Natural killer cell (primary cell): ENCODE data around the gene DENND1C. TPM values are rescaled to one million over a fixed set of nuclear protein-coding genes. Genes with fewer than 3 reads are reported as not detected.

Source experiments
- ATAC-seq, 3 donors: fragments of 150-1000 bp in 2 of 3; fragments of 200-7000 bp in 1 of 3; cut with Tn5 transposase; 1 replicate in 1 of 3; 2 replicates in 2 of 3; pipeline ENCODE4 v1.10.0; 2021; ENCODE audit warnings: mild to moderate bottlenecking in 2 of 3, moderate library complexity in 2 of 3
- DNase-seq, 2 donors: peaks; one replicate each; pipeline versions ENCODE4 v3.0.0 to v3.0.0-alpha.2; 2013 to 2021; ENCODE audit warnings: mixed read lengths in 1 of 2
- H3K27ac ChIP-seq: one replicate; pipeline ENCODE4 v1.5.1; 2013; ENCODE audit warnings: mild to moderate bottlenecking, low read length
- H3K27me3 ChIP-seq: one replicate; pipeline ENCODE4 v1.6.1; 2013; ENCODE audit warnings: low read length; ENCODE audit not compliant: control insufficient read depth, insufficient read depth
- H3K36me3 ChIP-seq: one replicate; pipeline ENCODE4 v1.6.1; 2013; ENCODE audit warnings: low read length; ENCODE audit not compliant: control insufficient read depth, insufficient read depth
- H3K4me1 ChIP-seq: one replicate; pipeline ENCODE4 v1.6.1; 2013; ENCODE audit warnings: low read length; ENCODE audit not compliant: control insufficient read depth, insufficient read depth
- H3K4me3 ChIP-seq: one replicate; pipeline ENCODE4 v1.5.1; 2013; ENCODE audit warnings: low read length
- H3K9me3 ChIP-seq: one replicate; pipeline ENCODE4 v1.6.1; 2013; ENCODE audit warnings: low read length; ENCODE audit not compliant: control insufficient read depth, insufficient read depth
- H3K27ac Mint-ChIP-seq, 2 donors: one replicate each; pipeline ENCODE4 v1.8.0; 2022; ENCODE audit warnings: mild to moderate bottlenecking in 2 of 2, mixed read lengths in 2 of 2, moderate library complexity in 1 of 2
- H3K27me3 Mint-ChIP-seq, 2 donors: one replicate each; pipeline ENCODE4 v1.8.0; 2022; ENCODE audit warnings: low read depth in 2 of 2, mixed read lengths in 2 of 2
- H3K36me3 Mint-ChIP-seq: one replicate; pipeline ENCODE4 v1.8.0; 2022; ENCODE audit warnings: mixed read lengths
- H3K4me1 Mint-ChIP-seq, 2 donors: one replicate each; pipeline ENCODE4 v1.8.0; 2022; ENCODE audit warnings: mixed read lengths in 2 of 2
- H3K4me3 Mint-ChIP-seq: one replicate; pipeline ENCODE4 v1.8.0; 2022; ENCODE audit warnings: mild to moderate bottlenecking, moderate library complexity, mixed read lengths
- H3K9me3 Mint-ChIP-seq, 2 donors: one replicate each; pipeline ENCODE4 v1.8.0; 2022; ENCODE audit warnings: mixed read lengths in 2 of 2
- CTCF ChIP-seq: fragments of 200-600 bp; IDR thresholded peaks from one replicate; pipeline ENCODE4 v1.8.0; 2022; ENCODE audit warnings: antibody characterized with exemption
- WGBS: methylation state at CpG from one replicate; pipeline ENCODE4 v1.1.7; 2013; ENCODE audit warnings: missing lambda C conversion rate; ENCODE audit not compliant: insufficient coverage; 5-methylcytosine and 5-hydroxymethylcytosine counted together
- intact Hi-C: fragments of 100-400 bp; cut with micrococcal nuclease; formaldehyde crosslinking; loops from one replicate; pipeline ENCODE4 v1.14.2; 2022
- total RNA-seq, 4 donors: library from RNA; stranded (reverse); fragments of 120-200 nt in 1 of 4; gene quantifications; one replicate each; pipeline versions ENCODE4 v1.2.3 to v1.2.4, GENCODE V29; 2013 to 2022

The DENND1C gene
- total RNA-seq, 3 donors from 2014 or later (not counting 1 experiment from before 2014, with no cell fraction given) = 175 to 197 (median 188) TPM

- intact Hi-C loops = loop anchor here (1.0 to 5.0 kb wide), 2 partner anchors 221 to 347 kb away; partner anchors contain the start of genes GPR108 and TRIP10
- H3K4me3 ChIP-seq = peak overlapping the region; percentile 89
- Mint-ChIP-seq H3K36me3 (no peaks in the 10 kb centered on the region), H3K4me1 (peaks cover 28 to 35% of the 10 kb centered on the region in 2 donors), H3K27me3 (no peaks in the 10 kb centered on the region), H3K9me3 (no peaks in the 10 kb centered on the region), H3K4me3 (peak overlapping the region; percentile 95), H3K27ac (peak overlapping the region; percentile 67 to 97)
- ATAC-seq (peak; percentile 62 to 68 (median 67)), DNase-seq (peak; percentile 54 to 84)
- H3K36me3 ChIP-seq = no peaks in the 10 kb centered on the region
- no peak for TF ChIP-seq CTCF
- H3K4me1 ChIP-seq = peaks cover 33% of the 10 kb centered on the region
- no peaks in the 10 kb centered on the region for H3K9me3 ChIP-seq
- H3K27ac ChIP-seq = no peak overlapping the region
- WGBS = 1% methylated on average over 26 of the region's 26 CpGs
- no peaks in the 10 kb centered on the region for H3K27me3 ChIP-seq
Observed at GRCh38 chr19:6516018-6516658, 34.6 kb upstream of the DENND1C start.

- WGBS = 90% methylated on average over 14 of the region's 15 CpGs
- intact Hi-C loops = loop anchor here (5.0 kb wide), 1 partner anchor 222 kb away; the partner anchor contains the start of genes GPR108 and TRIP10
- Histone ChIP-seq H3K9me3 (no peaks in the 10 kb centered on the region), H3K27ac (no peak overlapping the region), H3K36me3 (no peaks in the 10 kb centered on the region), H3K4me3 (no peak overlapping the region), H3K4me1 (peaks cover 33% of the 10 kb centered on the region), H3K27me3 (no peaks in the 10 kb centered on the region)
- H3K27me3 Mint-ChIP-seq = no peaks in the 10 kb centered on the region
- peak overlapping the region; percentile 63 for H3K4me3 Mint-ChIP-seq
- no peaks in the 10 kb centered on the region for H3K36me3 Mint-ChIP-seq
- peaks cover 28 to 35% of the 10 kb centered on the region in 2 donors for H3K4me1 Mint-ChIP-seq
- H3K27ac Mint-ChIP-seq = peak overlapping the region in 1 of 2 donors; percentile 41
- H3K9me3 Mint-ChIP-seq = no peaks in the 10 kb centered on the region
- TF ChIP-seq CTCF = no peak
- DNase-seq = no peak
- ATAC-seq = no peak
Observed at GRCh38 chr19:6514926-6515544, 33.4 kb upstream of the DENND1C start.

- no peak overlapping the region for H3K4me3 ChIP-seq
- no peaks in the 10 kb centered on the region for H3K9me3 ChIP-seq
- H3K27me3 Mint-ChIP-seq = no peaks in the 10 kb centered on the region
- peaks cover 28 to 35% of the 10 kb centered on the region in 2 donors for H3K4me1 Mint-ChIP-seq
- no peaks in the 10 kb centered on the region for H3K36me3 Mint-ChIP-seq
- H3K36me3 ChIP-seq = no peaks in the 10 kb centered on the region
- no peak for ATAC-seq
- intact Hi-C loops = no loop called here
- H3K27ac ChIP-seq = no peak overlapping the region
- H3K27me3 ChIP-seq = no peaks in the 10 kb centered on the region
- no peaks in the 10 kb centered on the region for H3K9me3 Mint-ChIP-seq
- peak overlapping the region; percentile 50 for H3K4me3 Mint-ChIP-seq
- peaks cover 33% of the 10 kb centered on the region for H3K4me1 ChIP-seq
- 88% methylated on average over 8 of the region's 9 CpGs for WGBS
- DNase-seq = no peak
- no peak overlapping the region for H3K27ac Mint-ChIP-seq
- TF ChIP-seq CTCF = no peak
Observed at GRCh38 chr19:6514089-6514488, 32.5 kb upstream of the DENND1C start.
